Activated CD4-positive, alpha-beta T cell treated with anti-CD3 and anti-CD28 coated beads, Interleukin-2, amount 50 U/mL, for 16 hours (primary cell): ENCODE measurements around the gene MAN2A1.
"Not testable (repeated sequence)": the region's sequence is repeated elsewhere in the genome, so short reads cannot be mapped to it uniquely, and the experiment has no call there.

Experiments used
- DNase-seq: peaks from one replicate; pipeline ENCODE4 v3.0.0-alpha.2; 2020

The MAN2A1 gene

DNA sequence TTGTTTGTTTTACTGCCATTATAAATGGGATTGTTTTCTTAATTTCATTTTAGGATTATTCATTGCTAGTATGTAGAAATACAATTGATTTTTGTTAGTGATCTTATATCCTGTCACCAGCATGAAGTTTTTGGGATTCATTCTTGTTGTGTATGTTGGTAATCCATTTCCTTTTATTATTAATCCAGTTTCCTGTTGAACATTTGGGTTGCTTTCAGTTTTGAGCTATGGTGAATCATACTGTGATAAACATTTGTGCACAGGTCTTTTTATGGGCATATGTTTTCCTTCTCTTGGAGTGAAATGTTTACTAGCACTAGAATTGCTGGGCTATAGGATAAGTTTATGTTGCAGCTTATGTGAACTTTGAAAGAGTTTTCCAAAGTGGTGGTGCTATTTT is 69.6 kb downstream of the MAN2A1 start:
- peak; percentile 27 for DNase-seq

DNA sequence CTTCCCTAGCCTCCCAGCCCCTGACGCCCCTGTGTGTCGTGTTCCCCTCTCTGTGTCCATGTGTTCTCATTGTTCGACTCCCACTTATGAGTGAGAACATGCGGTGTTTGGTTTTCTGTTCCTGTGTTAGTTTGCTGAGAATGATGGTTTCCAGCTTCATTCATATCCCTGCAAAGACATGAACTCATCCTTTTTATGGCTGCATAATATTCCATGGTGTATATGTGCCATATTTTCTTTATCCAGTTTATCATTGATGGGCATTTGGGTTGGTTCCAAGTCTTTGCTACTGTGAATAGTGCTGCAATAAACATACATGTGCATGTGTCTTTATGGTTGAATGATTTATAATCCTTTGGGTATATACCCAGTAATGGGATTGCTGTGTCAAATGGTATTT is 70.4 kb downstream of the MAN2A1 start:
- not testable (repeated sequence) for DNase-seq

DNA sequence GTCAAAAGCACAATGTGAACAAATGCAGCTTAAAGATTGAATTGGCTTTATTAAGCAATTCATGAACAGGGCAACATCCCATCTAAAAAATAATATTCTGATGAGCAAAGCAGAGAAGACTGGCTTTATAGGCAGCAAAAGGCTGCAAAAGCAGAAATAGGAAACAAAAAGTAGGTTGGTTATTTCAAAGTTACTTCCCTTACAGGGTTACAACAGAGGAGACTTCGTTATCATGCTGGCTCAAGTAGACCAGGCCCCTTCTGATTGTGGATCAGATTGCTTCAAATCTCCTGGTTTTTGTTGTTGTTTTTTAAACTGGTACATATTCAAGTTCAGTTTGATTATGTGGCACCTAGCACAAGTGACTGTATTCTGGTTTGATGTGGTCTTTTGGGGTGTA is 73.1 kb downstream of the MAN2A1 start:
- DNase-seq, result no peak

DNA sequence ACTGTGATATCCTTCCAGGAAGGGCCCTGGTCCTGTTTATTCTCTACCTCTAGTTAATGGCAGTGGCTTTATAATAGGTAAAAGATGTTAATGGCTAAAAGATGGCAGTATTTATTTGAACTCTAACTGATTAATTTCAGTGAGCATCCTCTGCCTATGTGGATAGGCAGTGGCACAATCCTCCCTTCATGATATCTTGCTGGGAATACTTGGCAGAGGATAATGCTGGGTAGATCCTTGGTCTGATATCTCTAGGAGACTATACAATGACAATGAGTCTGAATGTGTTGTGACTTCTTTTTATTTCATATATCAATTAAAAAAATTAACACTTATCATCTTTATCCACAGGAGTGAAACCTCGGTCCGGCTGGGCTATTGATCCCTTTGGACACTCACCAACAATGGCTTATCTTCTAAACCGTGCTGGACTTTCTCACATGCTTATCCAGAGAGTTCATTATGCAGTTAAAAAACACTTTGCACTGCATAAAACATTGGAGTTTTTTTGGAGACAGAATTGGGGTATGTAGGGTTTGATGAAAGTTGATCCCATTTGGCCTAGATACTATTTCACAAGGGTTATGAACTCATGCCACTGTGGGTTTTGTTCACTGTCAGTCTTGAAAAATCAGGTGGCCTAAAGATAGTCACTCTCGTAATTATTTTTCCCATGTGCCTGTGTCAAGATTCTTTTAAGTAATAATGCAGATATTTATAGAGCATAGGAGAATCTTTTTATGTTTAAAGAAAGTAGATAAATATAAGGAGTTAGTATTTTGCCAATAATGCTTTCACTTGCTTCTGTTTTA is 77.7 kb downstream of the MAN2A1 start:
- DNase-seq, result no peak

DNA sequence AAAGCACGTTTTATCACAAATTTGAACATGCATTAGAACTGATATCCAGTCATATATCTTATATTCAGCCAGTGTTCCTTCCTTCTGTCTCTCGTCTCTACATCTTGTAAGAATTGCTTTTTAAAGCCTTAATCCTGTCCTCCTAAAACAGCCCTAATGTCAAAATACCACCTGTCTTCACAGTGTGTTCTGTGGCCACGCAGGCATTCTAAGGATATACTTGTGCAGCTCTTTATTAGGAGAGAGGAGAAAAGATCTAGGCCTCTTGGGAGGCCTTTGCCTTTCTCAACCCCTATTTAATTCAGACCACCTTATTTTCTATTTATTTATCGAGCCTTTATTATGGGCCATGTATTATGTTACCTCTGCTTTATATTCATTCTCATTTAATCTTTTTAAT is 78.3 kb downstream of the MAN2A1 start:
- DNase-seq, result no peak

DNA sequence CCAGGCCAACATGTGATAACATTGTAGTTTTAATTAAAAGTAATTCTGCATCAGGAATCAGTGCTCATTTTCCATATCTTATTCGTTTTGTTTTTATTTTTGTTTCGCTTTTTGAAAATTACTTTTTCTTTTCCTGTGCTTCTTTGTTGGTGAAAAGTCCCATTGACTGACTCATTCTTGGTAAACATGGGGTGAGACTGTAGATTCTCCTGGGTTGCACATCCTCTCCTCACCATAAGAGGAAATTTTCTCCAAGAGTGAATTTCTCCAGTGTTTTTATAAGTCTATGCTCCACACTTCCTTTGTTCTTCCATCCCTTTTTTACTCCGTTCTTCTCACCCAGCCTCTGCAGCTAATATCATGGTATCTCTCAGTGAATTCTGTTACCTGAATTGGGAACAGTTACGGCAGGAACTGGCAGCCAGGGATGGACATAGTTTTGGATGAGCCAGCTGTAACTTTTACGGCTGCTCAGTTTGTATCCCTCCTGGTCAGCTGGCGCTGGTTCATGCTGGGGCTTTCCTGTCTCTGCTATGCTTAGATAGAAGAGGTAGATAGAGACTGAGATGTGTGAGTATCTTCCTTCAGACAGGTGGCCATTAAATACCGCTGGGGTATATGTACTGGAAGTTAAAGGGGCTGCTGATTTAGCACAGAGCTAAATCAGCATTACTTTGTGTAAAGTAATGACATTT is 80.0 kb downstream of the MAN2A1 start:
- DNase-seq, result no peak

DNA sequence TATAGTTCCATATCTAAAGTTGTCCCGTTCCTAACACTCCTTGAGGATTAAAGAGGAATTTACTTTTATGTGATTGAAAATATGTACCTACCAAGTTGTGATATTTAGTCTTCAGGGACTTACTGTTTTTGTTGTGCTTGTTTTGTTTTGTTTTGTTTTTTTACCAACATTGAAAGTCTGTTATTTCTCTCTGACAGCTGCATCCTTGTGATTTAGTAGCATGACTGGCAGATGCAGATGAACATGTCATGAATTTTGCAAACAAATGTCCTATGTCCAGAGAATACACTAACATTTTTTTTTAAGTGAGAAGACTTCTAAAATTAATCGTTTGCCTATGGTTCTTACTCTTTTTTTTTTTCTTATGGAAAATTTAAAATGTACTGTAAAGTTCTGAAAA is 85.4 kb downstream of the MAN2A1 start:
- no peak for DNase-seq

DNA sequence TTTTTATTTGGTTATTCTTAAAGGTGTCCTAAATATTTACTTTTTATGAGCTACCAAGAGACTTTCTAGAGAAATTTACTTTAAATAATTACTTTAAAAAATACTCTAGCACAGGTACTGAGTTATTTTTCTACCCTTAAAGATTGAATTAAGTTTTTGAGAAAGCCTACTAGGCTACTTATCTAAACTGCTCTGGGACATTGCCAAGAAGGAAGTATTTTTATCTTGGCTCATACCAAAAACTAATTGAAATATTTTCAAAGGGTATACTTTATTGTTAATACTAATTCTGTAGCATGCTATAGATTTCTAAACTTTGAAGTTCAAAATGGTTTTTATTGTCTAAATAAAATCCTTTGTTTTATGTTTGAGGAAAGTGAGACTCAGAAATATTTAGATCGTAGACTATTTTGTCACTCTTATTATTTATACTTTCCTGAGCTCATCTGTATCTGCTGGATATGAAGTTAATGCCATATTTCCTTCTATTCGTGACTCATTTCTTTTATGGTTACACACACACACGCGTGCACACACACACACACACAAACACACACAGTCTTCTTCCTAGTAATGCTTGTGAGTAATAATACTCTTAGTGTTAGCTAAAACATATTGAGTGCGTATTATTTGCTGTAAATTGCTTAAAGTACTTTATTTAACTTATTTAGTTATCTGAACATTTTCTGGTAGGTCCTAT is 89.5 kb downstream of the MAN2A1 start:
- no peak for DNase-seq

DNA sequence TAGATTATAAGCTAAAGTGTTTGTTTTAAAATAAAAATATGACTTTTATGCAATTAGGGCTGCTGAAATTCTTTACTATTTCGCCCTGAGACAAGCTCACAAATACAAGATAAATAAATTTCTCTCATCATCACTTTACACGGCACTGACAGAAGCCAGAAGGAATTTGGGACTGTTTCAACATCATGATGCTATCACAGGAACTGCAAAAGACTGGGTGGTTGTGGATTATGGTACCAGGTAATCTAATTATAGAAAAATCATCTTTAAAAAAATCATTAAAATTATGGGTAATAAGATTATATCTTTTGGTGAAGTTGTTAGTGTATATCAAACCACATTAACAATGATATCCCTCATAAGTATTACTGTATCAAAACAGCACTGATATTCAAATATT is 95.0 kb downstream of the MAN2A1 start:
- no peak for DNase-seq

DNA sequence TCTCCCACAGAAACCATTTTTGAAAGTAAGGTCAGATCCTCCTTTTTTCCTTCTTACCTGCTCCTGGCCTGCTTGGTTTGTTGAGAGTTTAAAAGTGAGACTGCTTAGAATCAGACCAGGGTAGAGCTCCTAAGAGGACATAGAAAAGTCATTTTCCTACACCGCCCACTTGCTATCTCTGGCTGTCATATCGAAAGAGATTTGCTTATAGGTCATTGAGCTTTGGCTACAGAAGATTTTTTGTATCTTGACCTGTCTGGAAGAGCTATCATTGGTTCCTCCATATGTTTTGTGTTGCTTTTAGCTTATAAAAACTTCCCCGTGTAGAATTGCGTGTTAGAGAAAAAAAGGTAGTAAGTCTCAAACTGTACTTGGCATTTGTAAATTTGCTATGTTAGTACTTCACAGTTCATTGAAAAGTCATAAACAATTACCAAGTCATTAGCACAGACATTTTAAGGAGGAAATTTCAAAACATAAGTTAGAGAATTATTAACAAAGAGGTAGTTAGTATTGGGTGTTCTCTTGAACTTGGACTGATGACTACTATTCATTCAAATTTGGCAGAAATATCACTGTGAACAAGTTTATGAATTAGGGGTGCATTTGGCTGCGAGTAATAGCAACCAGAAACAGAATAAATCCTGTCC is 96.6 kb downstream of the MAN2A1 start:
- no peak for DNase-seq

DNA sequence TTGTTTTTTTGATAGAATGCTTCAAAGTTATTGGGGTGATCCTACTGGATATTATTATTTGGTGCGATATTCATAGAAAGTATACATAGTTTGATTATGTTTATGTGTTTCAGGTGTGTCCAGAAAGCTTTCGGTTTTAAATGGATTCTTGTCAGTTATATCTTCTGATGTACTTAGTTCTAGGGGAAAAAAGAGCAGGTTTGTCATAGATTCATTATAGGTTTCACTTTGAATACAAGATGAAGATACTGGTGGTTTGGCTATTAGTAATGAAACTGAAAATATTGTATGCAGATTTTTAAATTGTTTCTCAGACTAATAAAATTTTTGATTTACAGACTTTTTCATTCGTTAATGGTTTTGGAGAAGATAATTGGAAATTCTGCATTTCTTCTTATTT is 98.9 kb downstream of the MAN2A1 start:
- peak; percentile 52 for DNase-seq

DNA sequence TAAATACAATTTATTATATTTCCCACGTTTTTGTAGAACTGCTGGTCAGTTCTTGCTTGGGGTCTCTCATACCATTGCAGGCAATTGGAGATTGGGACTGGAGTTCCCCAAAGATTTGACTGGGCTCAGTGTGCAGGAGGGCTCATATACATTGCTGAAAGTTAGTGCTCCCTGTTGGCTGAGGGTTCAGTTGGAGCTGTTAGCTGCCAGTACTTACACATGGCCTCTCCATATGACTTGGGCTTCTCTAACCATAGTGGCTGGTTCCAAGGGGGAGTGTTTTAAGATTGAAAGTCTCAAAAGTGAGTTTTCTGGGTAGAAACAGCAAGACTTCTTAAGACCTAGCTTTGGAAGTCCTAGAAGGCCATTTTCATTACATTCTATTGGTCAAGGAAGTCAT is 102.9 kb downstream of the MAN2A1 start:
- no peak for DNase-seq

DNA sequence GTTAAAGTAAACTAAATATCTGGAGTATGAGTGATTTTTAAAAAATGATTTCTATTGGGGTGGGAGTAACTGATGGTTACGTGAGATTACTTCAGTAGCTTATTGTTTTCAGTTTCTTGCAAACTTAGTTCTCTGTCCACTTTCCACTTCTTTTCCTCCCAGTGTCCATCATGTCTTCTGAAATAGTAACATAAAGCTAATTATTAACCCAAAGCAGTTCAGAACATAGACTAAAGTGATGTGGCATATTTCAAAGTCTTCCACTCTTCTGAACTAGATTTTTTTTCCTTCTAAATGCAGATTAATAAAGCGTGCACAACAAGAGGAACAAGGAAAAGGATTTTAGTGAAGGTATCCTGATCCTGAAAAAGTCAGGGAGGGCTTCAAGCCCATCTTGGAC is 114.1 kb downstream of the MAN2A1 start:
- no peak for DNase-seq

DNA sequence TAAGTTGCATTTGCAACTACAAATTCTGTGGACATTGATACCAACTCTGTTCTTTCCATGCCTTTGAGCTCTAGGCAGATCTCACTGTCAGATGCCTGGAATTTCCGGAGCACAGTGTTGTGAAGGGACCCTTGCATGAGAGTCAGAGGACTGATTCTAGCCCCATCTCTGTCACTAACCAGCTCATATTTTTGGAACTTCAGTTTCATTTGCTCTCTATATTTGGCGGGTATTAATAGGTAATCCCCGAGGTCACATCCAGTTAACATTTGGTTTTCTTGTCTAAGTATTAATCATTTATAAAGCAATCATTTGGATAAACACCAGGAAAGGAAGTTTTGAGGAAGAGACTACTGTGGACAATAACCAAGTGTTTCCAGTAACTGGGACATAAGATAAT is 115.7 kb downstream of the MAN2A1 start:
- no peak for DNase-seq

DNA sequence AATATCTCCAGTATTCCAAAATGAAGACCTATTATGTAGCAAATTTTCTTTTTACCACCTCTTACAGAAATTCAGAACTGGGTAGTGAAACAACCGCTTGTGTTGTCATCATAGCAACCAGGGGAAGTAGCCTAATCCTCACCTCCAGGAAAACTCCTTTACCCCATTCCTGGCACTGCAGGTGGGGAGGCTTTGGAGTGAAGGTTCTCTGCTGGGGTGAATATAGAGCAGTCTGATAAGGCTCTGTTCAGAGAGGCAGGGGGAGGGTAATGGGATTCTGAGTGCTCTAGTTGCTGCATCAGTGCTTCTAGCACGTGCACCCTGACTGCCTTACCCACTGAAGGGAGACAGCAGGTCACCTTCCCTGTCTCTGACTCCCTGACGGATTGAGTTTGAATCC is 116.2 kb downstream of the MAN2A1 start:
- no peak for DNase-seq

DNA sequence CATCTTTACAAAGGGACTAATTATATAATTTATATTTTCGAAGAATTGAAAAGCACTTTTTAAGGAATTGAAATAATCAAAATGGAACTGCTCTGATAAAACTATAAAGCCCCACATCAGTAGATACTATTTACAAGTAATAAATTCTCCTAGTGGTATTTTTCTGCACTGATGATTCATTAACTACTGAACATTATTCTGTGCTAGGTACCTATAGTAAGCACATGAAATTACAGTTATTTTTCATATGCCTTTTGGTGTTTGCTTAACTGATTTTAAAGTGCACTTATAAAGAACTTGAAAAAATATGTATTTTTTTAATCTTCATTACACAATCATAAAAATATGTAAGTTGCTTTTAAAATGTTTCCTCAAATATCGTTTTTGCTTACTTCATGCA is 123.0 kb downstream of the MAN2A1 start:
- DNase-seq, result no peak

DNA sequence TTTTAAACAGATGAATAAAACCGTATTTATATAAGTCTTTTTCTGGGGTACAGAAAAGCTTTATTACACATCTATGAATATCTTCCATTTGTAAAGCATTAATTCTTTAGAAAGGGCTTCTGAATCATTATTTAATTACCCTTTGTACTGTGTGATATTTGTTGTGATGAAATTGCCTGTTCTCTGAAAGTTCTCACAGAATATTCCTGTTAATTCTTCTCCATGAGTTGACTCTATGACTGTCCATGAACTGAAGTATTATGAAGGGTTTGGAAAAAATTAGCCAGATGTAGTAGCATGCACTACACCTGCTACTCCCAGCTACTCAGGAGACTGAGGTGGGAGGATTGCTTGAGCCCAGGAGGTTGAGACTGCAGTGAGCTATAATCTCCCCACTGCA is 127.0 kb downstream of the MAN2A1 start:
- no peak for DNase-seq

DNA sequence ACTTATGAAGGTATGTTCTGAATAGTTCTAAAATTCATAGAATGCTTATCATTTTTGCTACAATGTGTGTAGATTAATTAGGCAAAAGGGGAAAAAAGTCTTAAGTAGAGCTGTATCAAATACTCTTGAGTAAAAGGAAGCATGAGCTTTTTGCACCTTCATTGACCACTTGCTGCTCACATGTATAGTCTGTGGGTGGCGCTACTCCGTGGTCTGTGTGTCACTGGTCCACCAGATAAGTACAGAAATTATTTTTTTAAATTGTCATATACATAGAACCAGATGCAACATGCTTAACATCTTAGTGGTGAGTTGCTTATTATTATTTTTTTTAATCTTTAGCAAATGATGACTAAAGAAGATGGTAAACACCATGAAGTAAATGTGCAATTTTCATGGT is 130.2 kb downstream of the MAN2A1 start:
- DNase-seq, result no peak

DNA sequence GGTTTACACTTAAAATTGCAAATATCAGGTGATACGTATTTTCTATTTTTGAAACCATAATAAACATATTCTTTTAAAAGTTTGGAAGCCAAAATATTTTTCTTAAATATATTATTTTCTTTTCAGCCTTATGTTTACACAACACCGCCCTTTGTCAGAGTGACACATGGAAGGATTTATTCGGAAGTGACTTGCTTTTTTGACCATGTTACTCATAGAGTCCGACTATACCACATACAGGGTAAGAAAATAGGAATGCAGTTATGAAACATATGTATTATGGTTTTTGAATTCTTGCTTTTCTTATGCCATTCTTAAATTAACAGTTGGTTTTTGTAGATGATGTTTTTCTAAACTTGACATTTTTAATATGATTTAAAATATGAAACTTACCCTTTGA is 133.9 kb downstream of the MAN2A1 start:
- no peak for DNase-seq

DNA sequence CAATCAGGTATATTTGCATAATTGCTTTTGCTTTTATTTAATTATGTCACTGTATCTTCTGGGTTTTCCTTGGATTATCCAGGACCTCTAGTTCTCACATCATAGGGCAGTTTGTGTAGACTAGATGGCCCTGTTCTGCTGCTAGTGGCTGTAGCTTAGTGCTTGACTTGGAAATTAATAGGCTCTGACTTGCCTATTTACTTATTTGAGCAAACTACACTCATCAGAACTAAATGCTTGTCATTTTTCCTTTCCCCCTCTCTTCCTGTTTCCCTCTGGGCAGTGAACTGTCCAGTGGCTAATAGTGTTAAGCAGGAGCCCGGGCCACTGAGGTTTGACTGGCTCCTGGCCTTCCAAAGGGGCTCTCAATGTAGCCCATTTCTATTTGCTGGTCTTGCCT is 135.7 kb downstream of the MAN2A1 start:
- DNase-seq, result no peak

DNA sequence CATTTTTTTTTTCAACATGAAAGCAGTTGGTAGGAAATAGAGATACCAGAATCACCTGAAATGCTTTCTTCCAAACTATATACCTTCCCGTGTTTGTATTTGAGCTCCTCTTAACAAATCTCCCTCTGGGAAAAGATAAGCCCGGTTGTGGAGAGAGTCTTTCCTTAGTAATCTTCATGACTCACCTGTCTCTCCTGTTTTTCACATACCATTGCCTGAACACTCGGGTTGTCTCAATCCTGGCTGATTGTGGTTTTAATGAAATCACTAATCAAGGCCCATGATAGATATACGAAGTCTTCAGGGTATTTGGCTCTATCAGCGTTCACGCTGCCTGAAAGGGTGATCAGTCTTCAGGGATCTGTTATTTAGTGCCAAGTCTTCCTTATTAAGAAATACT is 136.7 kb downstream of the MAN2A1 start:
- no peak for DNase-seq

DNA sequence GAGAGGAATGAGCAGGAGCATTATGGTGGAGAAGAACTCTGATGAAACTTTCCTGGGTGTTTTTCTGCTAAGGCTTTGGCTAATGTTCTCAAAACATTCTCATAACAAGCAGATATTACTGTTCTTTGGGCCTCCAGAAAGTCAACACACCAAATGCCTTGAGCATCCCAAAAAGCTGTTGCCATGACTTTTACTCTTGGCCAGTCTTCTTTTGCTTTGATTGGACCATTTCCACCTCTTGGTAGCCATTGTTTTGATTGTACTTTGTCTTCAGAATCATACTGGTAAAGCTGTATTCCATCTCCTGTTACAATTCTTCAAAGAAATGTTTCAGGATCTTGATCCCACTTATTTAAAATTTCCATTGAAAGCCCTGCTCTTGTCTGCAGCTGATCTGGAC is 139.6 kb downstream of the MAN2A1 start:
- no peak for DNase-seq

DNA sequence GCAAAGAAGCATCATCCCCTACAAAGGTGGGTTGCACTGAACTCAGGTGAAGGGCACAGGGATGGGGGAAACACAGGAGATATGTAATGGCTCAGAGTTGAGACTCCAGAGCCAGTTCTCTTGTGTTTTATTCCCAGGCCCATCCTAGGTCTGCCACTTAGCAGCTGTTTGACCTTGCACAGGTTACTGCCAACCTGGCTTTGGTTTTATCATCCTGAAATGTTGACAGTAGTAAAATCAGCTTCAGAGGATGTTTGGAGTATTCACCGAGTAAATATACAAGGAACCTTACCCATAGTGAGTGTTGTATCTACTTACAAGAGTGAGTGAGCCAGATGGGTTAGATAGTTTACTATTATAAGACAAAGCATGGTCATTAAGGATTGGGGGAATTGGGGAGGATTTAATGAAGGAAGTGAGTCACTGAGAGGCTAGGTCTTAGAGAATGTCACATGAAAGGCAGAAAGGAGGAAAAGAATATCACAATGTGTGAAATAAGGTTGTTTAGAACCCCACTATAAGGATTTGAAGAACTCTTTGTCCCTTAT is 141.3 kb downstream of the MAN2A1 start:
- DNase-seq, result no peak
